Measurements from ENCODE around the gene FGFR3.
A peak's percentile ranks its signal among the peaks of the same experiment; 100 is the strongest.

Gene FGFR3

GRCh38 chr4:1792832-1793495, at the start of gene FGFR3:
TSS of gene FGFR3 (plus strand) at chr4:1793293. CDS start at chr4:1793935, 642 bp downstream.
- Histone ChIP-seq H3K9me3 (ENCODE audit: severe bottlenecking) (no peaks in the 10 kb centered on the region), H3K36me3 (ENCODE audit: low read depth) (no peaks in the 10 kb centered on the region), H3K4me3 (ENCODE audit: severe bottlenecking) (peak within 1 kb of the TSS; percentile 81), H3K4me1 (ENCODE audit: insufficient read depth, poor library complexity, severe bottlenecking) (peaks cover 13% of the 10 kb centered on the region), H3K27ac (ENCODE audit: poor library complexity, severe bottlenecking) (no peak within 1 kb of the TSS), H3K27me3 (ENCODE audit: insufficient read depth, poor library complexity, severe bottlenecking) (peaks cover 13% of the 10 kb centered on the region)
- DNase-seq (ENCODE audit: low spot score): no peak
- TF ChIP-seq, protein P1, sequence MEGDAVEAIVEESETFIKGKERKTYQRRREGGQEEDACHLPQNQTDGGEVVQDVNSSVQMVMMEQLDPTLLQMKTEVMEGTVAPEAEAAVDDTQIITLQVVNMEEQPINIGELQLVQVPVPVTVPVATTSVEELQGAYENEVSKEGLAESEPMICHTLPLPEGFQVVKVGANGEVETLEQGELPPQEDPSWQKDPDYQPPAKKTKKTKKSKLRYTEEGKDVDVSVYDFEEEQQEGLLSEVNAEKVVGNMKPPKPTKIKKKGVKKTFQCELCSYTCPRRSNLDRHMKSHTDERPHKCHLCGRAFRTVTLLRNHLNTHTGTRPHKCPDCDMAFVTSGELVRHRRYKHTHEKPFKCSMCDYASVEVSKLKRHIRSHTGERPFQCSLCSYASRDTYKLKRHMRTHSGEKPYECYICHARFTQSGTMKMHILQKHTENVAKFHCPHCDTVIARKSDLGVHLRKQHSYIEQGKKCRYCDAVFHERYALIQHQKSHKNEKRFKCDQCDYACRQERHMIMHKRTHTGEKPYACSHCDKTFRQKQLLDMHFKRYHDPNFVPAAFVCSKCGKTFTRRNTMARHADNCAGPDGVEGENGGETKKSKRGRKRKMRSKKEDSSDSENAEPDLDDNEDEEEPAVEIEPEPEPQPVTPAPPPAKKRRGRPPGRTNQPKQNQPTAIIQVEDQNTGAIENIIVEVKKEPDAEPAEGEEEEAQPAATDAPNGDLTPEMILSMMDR (IDR thresholded peaks at IDR 0.05; ENCODE audit: poor library complexity, severe bottlenecking): no peak
- peak; percentile 41 for ATAC-seq (ENCODE audit: low read depth)

- Histone ChIP-seq H3K27ac (ENCODE audit: poor library complexity, severe bottlenecking) (no peak overlapping the region), H3K27me3 (ENCODE audit: insufficient read depth, poor library complexity, severe bottlenecking) (no peaks in the 10 kb centered on the region), H3K4me1 (ENCODE audit: insufficient read depth, poor library complexity, severe bottlenecking) (no peaks in the 10 kb centered on the region), H3K36me3 (ENCODE audit: low read depth) (peaks cover 52% of the 10 kb centered on the region), H3K4me3 (ENCODE audit: severe bottlenecking) (no peak overlapping the region), H3K9me3 (ENCODE audit: severe bottlenecking) (peaks cover 3% of the 10 kb centered on the region)
- TF ChIP-seq, protein P1 (IDR thresholded peaks at IDR 0.05; ENCODE audit: poor library complexity, severe bottlenecking): no peak
- ATAC-seq (ENCODE audit: low read depth) (no peak), DNase-seq (ENCODE audit: low spot score) (no peak)
Observed at GRCh38 chr4:1743551-1743950, 49.5 kb upstream of the FGFR3 start.

DNA sequence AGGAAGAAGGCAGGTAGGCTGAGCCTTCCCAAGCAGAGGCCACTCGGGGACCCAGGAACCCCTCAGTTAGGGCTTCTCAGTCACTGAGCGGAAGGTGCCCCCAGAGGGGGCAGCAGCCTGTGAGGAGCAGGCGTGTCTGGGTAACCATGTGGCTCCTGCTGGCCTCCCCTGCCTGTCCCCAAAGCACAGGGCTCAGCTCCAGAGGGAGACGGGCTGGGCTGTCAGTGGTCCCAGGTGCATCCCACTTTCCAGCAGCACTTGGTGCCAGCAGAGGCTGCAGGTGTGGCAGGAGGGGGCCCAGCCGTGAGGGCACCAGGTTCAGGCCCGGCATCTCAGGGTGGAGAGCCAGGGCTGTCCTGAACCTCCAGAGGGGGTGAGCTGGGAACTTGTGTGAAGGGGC, 49.1 kb upstream of the FGFR3 start:
- H3K36me3 ChIP-seq (ENCODE audit: low read depth): peaks cover 47% of the 10 kb centered on the region
- no peaks in the 10 kb centered on the region for H3K9me3 ChIP-seq (ENCODE audit: severe bottlenecking)
- H3K27me3 ChIP-seq (ENCODE audit: insufficient read depth, poor library complexity, severe bottlenecking): no peaks in the 10 kb centered on the region
- no peak overlapping the region for H3K4me3 ChIP-seq (ENCODE audit: severe bottlenecking)
- TF ChIP-seq, protein P1 (IDR thresholded peaks at IDR 0.05; ENCODE audit: poor library complexity, severe bottlenecking): no peak
- DNase-seq (ENCODE audit: low spot score): no peak
- H3K27ac ChIP-seq (ENCODE audit: poor library complexity, severe bottlenecking): no peak overlapping the region
- H3K4me1 ChIP-seq (ENCODE audit: insufficient read depth, poor library complexity, severe bottlenecking): no peaks in the 10 kb centered on the region
- ATAC-seq (ENCODE audit: low read depth): no peak

DNA sequence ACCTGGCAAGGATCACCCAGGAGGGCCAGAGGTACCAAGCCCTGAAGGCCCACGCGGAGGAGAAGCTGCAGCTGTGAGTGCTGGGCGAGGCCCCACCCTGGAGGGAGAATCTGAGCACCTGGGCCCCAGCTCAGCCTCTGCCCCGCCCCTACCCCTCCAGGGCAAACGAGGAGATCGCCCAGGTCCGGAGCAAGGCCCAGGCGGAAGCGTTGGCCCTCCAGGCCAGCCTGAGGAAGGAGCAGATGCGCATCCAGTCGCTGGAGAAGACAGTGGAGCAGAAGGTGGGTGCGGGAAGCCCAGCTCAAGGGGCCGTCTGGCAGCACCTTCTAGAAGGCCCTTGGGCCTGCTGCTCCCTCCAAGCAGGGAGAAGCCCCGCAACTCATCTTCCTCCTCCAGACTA, 48.5 kb upstream of the FGFR3 start:
- Histone ChIP-seq H3K4me1 (ENCODE audit: insufficient read depth, poor library complexity, severe bottlenecking) (no peaks in the 10 kb centered on the region), H3K36me3 (ENCODE audit: low read depth) (peaks cover 42% of the 10 kb centered on the region), H3K4me3 (ENCODE audit: severe bottlenecking) (no peak overlapping the region), H3K9me3 (ENCODE audit: severe bottlenecking) (no peaks in the 10 kb centered on the region), H3K27ac (ENCODE audit: poor library complexity, severe bottlenecking) (no peak overlapping the region), H3K27me3 (ENCODE audit: insufficient read depth, poor library complexity, severe bottlenecking) (no peaks in the 10 kb centered on the region)
- DNase-seq (ENCODE audit: low spot score) (no peak), ATAC-seq (ENCODE audit: low read depth) (no peak)
- TF ChIP-seq, protein P1 (IDR thresholded peaks at IDR 0.05; ENCODE audit: poor library complexity, severe bottlenecking): no peak

GRCh38 chr4:1745165-1745564, 47.9 kb upstream of the FGFR3 start:
- ATAC-seq (ENCODE audit: low read depth) (no peak), DNase-seq (ENCODE audit: low spot score) (no peak)
- H3K9me3 ChIP-seq (ENCODE audit: severe bottlenecking): no peaks in the 10 kb centered on the region
- H3K4me1 ChIP-seq (ENCODE audit: insufficient read depth, poor library complexity, severe bottlenecking): no peaks in the 10 kb centered on the region
- no peaks in the 10 kb centered on the region for H3K27me3 ChIP-seq (ENCODE audit: insufficient read depth, poor library complexity, severe bottlenecking)
- no peak overlapping the region for H3K4me3 ChIP-seq (ENCODE audit: severe bottlenecking)
- TF ChIP-seq, protein P1 (IDR thresholded peaks at IDR 0.05; ENCODE audit: poor library complexity, severe bottlenecking): no peak
- H3K36me3 ChIP-seq (ENCODE audit: low read depth): peaks cover 37% of the 10 kb centered on the region
- H3K27ac ChIP-seq (ENCODE audit: poor library complexity, severe bottlenecking): no peak overlapping the region
